ENCODE measurements around the gene USP43.
"Not testable (repeated sequence)": the region's sequence is repeated elsewhere in the genome, so short reads cannot be mapped to it uniquely, and the experiment has no call there.

Gene USP43

GRCh38 chr17:9644910-9645751 is at the start of gene USP43:
TSS of gene USP43 (plus strand) at chr17:9645517. CDS start at chr17:9645633, 116 bp downstream.
- FAIRE-seq: no peak

DNA sequence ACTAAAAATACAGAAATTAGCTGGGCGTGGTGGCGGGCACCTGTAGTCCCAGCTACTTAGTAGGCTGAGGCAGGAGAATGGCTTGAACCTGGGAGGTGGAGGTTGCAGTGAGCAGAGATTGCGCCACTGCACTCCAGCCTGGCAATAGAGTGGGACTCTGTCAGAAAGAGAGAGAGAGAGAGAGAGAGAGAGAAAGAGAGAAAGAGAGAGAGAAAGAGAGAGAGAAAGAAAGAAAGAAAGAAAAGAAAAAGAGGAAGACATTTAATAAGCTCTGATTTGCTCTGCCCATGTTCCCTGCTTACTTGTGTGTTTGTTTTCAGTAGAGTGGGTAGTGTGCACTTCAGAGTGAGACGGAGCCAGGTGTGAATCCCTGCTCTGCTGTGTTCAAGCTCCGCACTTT is 47.7 kb upstream of the USP43 start:
- not testable (repeated sequence) for FAIRE-seq

GRCh38 chr17:9598661-9599060 is 46.7 kb upstream of the USP43 start:
- FAIRE-seq: no peak

- not testable (repeated sequence) for FAIRE-seq
Measured at GRCh38 chr17:9604583-9604982, 40.7 kb upstream of the USP43 start.

DNA sequence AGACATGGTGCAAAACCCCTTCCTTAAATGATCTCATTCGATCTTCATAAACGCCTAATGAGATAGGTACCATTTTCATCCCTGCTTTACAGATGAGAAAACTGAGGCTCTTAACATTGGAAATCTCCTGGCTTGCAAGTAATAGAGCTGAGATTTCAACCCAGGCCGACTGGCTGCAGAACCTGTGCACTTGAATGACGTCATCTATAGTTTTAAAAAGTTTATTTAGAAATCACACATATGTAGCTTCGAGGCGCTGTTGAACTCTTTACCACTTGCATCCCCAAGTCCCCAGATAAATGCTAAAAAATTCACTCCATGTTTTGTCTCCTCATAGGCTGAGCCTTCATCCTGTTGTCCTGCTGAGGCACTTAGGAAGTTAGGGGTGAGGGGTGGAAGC is 38.9 kb upstream of the USP43 start:
- FAIRE-seq: no peak

GRCh38 chr17:9607058-9607457 is 38.3 kb upstream of the USP43 start:
- FAIRE-seq: not testable (repeated sequence)

- no peak for FAIRE-seq
Measured at GRCh38 chr17:9611557-9611956, 33.8 kb upstream of the USP43 start.

DNA sequence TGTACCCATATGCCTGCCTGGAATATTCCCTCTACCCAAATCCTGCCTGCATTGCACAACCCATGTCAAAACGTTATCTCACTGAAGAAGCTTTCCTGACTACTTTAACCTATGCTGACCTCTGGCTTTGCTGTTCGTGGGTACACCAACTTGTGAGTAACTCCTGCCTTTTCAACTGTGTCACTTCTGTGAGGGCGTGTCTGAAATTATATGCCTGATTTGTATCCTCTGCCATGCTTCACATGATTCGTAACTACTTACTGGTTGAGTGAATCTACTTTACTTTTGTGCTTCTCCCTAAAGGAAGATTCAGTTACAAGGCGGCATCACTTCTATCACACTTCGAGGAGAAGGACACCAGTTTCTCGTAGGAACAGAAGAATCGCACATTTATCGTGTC is 33.3 kb upstream of the USP43 start:
- no peak for FAIRE-seq

GRCh38 chr17:9615486-9615885 is 29.8 kb upstream of the USP43 start:
- FAIRE-seq: no peak

GRCh38 chr17:9622961-9623360 is 22.4 kb upstream of the USP43 start:
- FAIRE-seq: no peak

DNA sequence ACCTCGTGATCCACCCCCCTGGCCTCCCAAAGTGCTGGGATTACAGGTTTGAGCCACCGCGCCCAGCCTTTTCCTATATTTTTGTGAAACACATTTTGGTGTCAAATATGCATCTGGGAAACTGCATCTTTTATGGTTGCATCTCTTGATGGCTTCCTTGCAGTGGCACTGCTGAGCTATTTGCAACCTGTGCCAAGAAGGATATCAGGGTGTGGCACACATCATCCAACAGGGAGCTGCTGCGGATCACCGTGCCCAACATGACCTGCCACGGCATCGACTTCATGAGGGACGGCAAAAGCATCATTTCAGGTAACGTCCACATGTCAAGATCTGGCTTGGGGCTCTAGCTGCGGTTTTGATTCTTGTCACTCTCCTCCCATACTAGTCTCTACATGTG is 16.8 kb upstream of the USP43 start:
- no peak for FAIRE-seq

GRCh38 chr17:9632741-9633140 is 12.6 kb upstream of the USP43 start:
- no peak for FAIRE-seq

DNA sequence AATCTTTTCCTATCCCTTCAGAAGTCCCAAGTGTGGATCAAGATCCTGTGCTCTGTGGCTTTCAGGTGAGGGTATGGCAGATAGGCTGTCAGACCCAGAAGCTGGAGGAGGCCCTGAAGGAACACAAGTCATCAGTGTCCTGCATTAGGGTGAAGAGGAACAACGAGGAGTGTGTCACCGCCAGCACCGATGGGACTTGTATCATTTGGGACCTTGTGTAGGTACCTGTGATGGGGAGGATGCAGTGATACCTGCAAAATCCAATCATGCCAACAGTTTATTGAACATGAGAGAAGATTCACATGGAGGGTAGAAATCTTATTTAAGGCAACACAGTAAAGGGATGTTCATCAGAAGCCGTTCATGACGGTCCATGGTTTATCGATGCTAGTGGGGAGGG is 10.0 kb upstream of the USP43 start:
- no peak for FAIRE-seq

- no peak for FAIRE-seq
Measured at GRCh38 chr17:9636501-9636900, 8.8 kb upstream of the USP43 start.

GRCh38 chr17:9640388-9640787 is 4.9 kb upstream of the USP43 start:
- not testable (repeated sequence) for FAIRE-seq

- FAIRE-seq: no peak
Measured at GRCh38 chr17:9643611-9644010, 1.7 kb upstream of the USP43 start.

DNA sequence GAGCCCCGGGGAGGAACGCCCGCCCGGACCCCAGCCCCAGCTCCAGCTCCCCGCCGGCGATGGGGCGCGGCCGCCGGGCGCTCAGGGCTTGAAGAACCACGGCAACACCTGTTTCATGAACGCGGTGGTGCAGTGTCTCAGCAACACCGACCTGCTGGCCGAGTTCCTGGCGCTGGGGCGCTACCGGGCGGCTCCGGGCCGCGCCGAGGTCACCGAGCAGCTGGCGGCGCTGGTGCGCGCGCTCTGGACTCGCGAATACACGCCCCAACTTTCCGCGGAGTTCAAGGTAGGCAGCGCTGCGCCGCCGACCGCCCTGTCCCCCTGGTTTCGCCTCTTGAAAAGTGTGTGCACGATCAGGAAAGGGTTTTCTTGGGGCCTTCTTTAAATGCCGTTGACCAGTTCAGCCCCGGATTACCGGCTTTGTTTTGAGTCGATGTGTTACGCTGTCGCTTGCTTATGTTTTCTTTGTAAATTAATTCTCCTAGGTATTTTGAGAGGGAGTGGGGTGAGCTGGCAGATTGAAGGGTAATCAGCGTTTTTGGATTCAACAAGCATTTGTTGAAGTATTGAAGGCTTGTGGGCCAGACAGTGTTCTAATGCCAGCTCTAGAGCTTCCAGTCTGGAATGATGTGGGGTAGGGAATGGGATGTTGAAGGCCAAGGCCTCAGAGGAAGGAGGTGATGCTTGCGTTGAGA is 681 bp downstream of the USP43 start:
- FAIRE-seq: no peak

DNA sequence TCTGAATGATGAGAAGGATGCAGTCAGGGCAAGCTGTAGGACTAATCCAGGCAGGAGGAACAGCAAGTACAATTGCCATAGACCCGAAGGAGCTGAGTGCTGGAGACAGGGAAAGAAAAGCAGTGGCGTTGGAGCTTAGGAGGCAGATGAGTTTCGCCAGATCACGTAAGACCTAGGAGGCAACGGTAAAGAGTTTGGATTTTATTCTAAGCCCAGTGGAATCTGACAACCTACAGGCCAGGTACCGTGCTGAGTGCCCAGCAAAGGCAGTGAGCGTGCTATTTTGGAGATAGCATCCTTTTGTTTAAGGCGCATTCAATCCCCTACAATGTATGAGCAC is 1.2 kb downstream of the USP43 start:
- FAIRE-seq: no peak

DNA sequence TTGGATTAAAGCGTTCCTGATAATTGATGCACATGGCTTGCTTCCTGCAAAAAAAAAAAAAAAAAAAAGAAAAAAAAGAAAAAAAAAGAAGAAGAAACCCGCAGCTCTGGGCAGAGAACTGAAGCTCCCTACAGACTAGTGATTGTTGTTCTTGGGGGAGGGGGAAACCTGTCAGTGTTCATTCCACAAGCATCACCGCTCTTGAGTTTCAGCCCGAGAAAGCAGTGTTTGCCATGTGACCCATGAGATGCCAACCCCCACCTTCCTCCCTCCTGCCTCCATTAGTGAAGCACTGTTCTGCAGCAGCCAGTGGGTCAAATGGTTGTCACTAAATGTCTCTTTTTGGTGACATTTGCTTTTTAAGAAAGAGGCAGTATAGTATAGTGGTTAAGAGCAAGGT is 1.7 kb downstream of the USP43 start:
- FAIRE-seq: no peak

DNA sequence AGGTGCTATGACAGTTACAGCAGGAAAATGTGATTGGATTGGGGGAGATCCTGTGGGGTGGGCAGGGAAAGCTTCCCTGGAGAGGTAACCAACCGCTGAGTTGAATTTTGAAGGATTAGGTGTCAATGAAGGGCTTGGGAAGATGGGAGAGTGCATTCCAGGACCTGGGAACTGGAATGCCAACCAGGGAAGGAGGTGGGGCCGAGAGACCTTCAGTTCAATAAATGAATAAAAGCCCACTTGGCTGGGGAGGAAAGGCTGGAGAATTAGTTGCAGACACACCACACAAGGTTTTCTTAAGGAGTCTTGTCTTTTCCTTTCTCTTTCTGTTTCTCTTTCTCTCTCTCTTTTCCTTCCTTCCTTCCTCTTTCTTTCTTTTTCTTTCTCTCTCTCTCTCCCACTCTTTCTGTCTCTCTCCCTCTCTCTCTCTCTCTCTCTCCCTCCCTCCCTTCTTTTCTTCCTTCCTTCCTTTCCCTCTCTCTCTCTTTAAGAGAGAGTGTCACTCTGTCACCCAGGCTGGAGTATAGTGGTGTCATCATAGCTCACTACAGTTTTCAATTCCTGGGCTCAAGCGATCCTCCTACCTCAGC is 3.3 kb downstream of the USP43 start:
- no peak for FAIRE-seq

DNA sequence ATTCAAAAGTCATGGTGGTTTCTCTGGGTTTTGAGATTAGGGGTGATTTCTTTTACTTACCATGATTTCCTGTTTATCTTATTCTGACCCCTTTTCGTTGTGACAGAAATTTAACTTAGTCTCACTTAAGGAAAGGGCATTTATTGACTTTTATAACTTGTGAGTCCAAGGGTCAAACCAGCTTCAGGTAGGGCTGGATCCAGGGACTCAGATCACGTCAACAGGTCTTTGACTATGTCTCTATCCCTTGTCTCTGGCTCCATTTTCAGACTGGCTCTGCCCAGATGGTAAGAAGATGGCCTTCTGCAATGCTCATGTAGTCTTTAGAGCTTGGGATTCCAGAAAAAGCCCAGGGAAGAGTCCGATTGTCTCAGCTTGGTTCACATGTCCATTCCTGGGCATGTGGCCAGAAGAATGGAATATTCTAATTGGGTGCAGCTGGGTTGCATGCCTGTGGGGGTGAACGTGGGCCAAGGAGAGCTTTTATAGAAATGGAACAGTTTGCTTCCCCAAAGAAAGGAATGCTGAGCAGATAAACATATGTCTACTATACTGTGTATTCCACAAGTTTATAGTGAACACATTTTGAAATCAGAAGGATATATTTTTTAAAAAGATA is 13.4 kb downstream of the USP43 start:
- FAIRE-seq: no peak

DNA sequence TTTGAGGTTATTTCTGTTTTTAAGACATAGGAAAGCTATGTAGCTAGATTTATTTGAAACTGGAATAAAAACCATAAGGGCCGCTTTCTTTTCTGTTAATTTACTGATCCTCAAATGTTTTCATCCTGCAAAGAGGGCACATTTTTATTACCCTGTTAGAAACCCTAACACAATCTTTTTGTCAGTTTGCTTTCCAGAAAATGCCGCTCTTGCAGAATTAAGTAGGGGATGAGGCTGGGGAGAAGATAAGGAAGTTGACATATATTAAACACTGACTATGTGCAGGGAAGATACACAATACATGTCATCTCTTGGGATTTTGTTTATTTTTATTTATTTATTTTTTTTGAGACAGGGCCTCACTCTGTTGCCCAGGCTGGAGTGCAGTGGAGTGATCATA is 15.7 kb downstream of the USP43 start:
- FAIRE-seq: no peak

DNA sequence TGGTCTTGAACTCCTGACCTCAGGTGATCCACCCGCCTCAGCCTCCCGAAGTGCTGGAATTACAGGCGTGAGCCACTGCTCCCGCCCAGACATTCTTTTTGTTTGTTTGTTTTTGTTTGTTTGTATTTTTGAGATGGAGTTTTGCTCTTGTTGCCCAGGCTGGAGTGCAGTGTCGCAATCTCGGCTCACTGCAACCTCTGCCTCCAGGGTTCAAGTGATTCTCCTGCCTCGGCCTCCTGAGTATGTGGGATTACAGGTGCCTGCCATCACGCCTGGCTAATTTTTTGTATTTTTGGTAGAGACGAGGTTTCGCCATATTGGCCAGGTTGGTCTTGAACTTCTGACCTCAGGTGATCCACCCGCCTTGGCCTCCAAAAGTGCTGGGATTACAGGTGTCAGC is 18.2 kb downstream of the USP43 start:
- FAIRE-seq: not testable (repeated sequence)
